ENCODE data around the gene GTF2IRD1. TPM values are rescaled to one million over a fixed set of nuclear protein-coding genes. Genes with fewer than 3 reads are reported as not detected.
"Not testable (repeated sequence)": the region's sequence is repeated elsewhere in the genome, so short reads cannot be mapped to it uniquely, and the experiment has no call there.

GTF2IRD1 gene
- total and polyA plus RNA-seq, 2 of the 13 experiments (the other 11 are each of a cell fraction or from before 2014, with no cell fraction given): 16.5 to 26.7 TPM

DNA sequence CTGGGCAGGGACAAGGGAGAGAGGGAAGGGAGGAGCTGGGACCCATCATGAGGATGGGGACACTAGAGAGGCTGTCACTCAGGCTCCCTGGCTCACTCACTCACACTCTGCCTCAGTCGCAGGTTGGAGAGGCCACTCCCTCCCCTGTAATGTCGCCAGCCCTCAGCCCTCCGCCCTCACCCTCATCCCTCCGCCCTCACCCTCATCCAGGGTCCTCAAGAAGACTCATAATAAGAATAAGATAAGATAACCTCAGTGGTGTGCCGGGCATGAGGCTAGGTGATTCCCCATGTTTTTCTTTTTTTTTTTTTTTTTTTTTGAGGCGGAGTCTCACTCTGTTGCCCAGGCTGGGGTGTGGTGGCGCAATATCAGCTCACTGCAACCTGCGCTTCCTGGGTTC, 92.2 kb downstream of the GTF2IRD1 start:
- Histone ChIP-seq H3K79me2 (ENCODE audit: insufficient read depth, low read length) (no peaks in the 10 kb centered on the region), H3K4me3 (replicated peaks in 1 of 3; ENCODE audit: insufficient read depth in 1 of 3, low read depth in 2 of 3, low read length in 3 of 3) (no peak overlapping the region), H3K4me2 (ENCODE audit: low read depth, low read length) (no peak overlapping the region), H3K27ac (ENCODE audit: extremely low read length, insufficient read depth, low read length) (no peak overlapping the region), H3K4me1 (ENCODE audit: insufficient read depth, low read length) (no peaks in the 10 kb centered on the region), H3K9me3 (ENCODE audit: low read length) (no peaks in the 10 kb centered on the region), H3K27me3 (ENCODE audit: control insufficient read depth in 1 of 2, insufficient read depth in 2 of 2, low read length in 2 of 2) (no peaks in the 10 kb centered on the region), H3K36me3 (replicated peaks in 1 of 2; ENCODE audit: control insufficient read depth in 1 of 2, insufficient read depth in 2 of 2, low read length in 2 of 2) (peaks cover 11 to 22% of the 10 kb centered on the region in 2 experiments; a peak in 4 of 5 replicates), H2AFZ (ENCODE audit: low read length) (no peak overlapping the region), H4K20me1 (ENCODE audit: insufficient read depth, low read length) (no peaks in the 10 kb centered on the region), H3K9ac (ENCODE audit: insufficient read depth, low read depth, low read length) (no peak overlapping the region)
- ChIA-PET CTCF (ENCODE audit: low intra/inter-chr PET ratio, low total read pairs) (interaction anchor here (1.0 to 2.6 kb wide), 3 partner anchors 96 to 133 kb away, joined by 4 to 17 read pairs (median 13); no protein-coding TSS in a partner anchor), POLR2A (no interaction called here)
- BruUV-seq (replicated peaks): no TSS peak
- no peak for FAIRE-seq
- in situ Hi-C loops (cut with HindIII; ENCODE audit: extremely low pct_ligation_motif_present, low pct_unique_long_range_greater_than_20kb) (loop anchor here (5.0 kb wide), 1 partner anchor 124 kb away; no protein-coding TSS in a partner anchor), intact Hi-C loops (cut with micrococcal nuclease; ENCODE audit: unreplicated experiment) (loop anchor here (1.0 to 2.0 kb wide), 2 partner anchors 94 to 127 kb away; no protein-coding TSS in a partner anchor)
- no peak for TF ChIP-seq RBFOX2 (IDR thresholded peaks at IDR 0.05; ENCODE audit: low read depth, low read length)
- TF ChIP-seq ZNF629 (CRISPR knock-in tag; conservative IDR thresholded peaks at IDR 0.05): no peak
- peak; percentile 27; the same call in 1 of the 2 replicates for TF ChIP-seq CEBPB (IDR thresholded peaks at IDR 0.05; ENCODE audit: borderline replicate concordance, low read depth, low read length)
- TF ChIP-seq LCORL (IDR thresholded peaks at IDR 0.05): no peak
- TF ChIP-seq LCORL (CRISPR knock-in tag; IDR thresholded peaks at IDR 0.05): no peak
- no peak for TF ChIP-seq ZC3H13 (CRISPR knock-in tag; IDR thresholded peaks at IDR 0.05)
- TF ChIP-seq HOXA9 (CRISPR knock-in tag; IDR thresholded peaks at IDR 0.05; ENCODE audit: borderline replicate concordance): no peak
- DNase-seq (ENCODE audit: low spot score): no peak
- WGBS (ENCODE audit: low lambda C conversion rate): 98% methylated on average over 8 of the region's 8 CpGs
- ATAC-seq: no peak

DNA sequence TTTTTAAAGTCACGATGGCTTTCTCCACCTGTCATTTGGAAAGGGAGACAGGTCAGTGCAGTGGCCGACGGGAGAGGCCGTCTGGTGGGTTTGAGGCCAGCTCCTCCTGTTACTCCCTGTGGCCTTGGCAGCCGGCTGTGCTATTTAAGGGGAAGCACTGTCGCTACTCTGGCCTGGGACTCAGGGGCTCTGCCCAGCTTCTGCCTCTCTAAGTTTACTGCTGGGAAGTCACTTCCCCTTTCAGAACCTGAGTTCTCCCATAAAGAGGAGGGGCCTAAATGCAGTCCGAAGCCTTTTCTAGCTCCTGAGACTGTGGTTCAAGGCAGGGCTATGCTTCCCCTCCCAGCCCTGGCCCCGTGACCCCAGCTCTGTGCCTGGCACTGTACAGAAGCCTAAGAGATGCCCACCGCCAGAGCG, 99.9 kb downstream of the GTF2IRD1 start:
- BruUV-seq (replicated peaks); H3K27ac ChIP-seq (ENCODE audit: extremely low read length, insufficient read depth, low read length); POLR2A ChIA-PET; CTCF ChIA-PET (ENCODE audit: low intra/inter-chr PET ratio, low total read pairs); H2AFZ ChIP-seq (ENCODE audit: low read length); H3K9ac ChIP-seq (ENCODE audit: insufficient read depth, low read depth, low read length); H4K20me1 ChIP-seq (ENCODE audit: insufficient read depth, low read length); DNase-seq (ENCODE audit: low spot score); H3K27me3 ChIP-seq (ENCODE audit: control insufficient read depth in 1 of 2, insufficient read depth in 2 of 2, low read length in 2 of 2); H3K79me2 ChIP-seq (ENCODE audit: insufficient read depth, low read length); H3K4me1 ChIP-seq (ENCODE audit: insufficient read depth, low read length); FAIRE-seq; H3K4me3 ChIP-seq (replicated peaks in 1 of 3; ENCODE audit: insufficient read depth in 1 of 3, low read depth in 2 of 3, low read length in 3 of 3); H3K9me3 ChIP-seq (ENCODE audit: low read length); H3K4me2 ChIP-seq (ENCODE audit: low read depth, low read length); intact Hi-C loops (cut with micrococcal nuclease; ENCODE audit: unreplicated experiment): not testable (repeated sequence)
- peak; percentile 37; the same call in 2 of the 3 replicates for ATAC-seq
- in situ Hi-C loops (cut with HindIII; ENCODE audit: extremely low pct_ligation_motif_present, low pct_unique_long_range_greater_than_20kb): loop anchor here (25.0 kb wide), 1 partner anchor 341 kb away; the partner anchor contains the start of gene LAT2
- WGBS (ENCODE audit: low lambda C conversion rate): 100% methylated on average over 7 of the region's 10 CpGs
- peaks cover 6 to 12% of the 10 kb centered on the region in 2 experiments; a peak in 4 of 5 replicates for H3K36me3 ChIP-seq (replicated peaks in 1 of 2; ENCODE audit: control insufficient read depth in 1 of 2, insufficient read depth in 2 of 2, low read length in 2 of 2)
